ENCODE measurements around the gene ODC1. TPM values are rescaled to one million over a fixed set of nuclear protein-coding genes. Genes with fewer than 3 reads are reported as not detected.

ODC1 gene
- total and polyA plus RNA-seq, 12 donors = 4.1 to 92.8 (median 56.0) TPM

- DNase-seq = no peak
- TF ChIP-seq CTCF (IDR thresholded peaks at IDR 0.05) = no peak
- Histone ChIP-seq H3K27ac (no peak overlapping the region), H3K36me3 (no peaks in the 10 kb centered on the region), H3K27me3 (peaks cover 0 to 39% (median 14%) of the 10 kb centered on the region in 7 donors), H3K4me1 (no peaks in the 10 kb centered on the region), H3K4me3 (no peak overlapping the region), H3K9me3 (peaks cover 0 to 12% (median 0%) of the 10 kb centered on the region in 11 donors)
- intact Hi-C loops (cut with DNase I) = no loop called here
- WGBS, 2 donors = 70 to 77% methylated on average over 11 to 13 of the region's 13 CpGs
- no peak for ATAC-seq
These were observed 46.4 kb upstream of the ODC1 start for GRCh38 chr2:10494351-10495066.

- peak in 2 of 8 donors; percentile 22 to 58 for ATAC-seq
- no peak for DNase-seq
- Histone ChIP-seq H3K36me3 (no peaks in the 10 kb centered on the region), H3K4me1 (no peaks in the 10 kb centered on the region), H3K27me3 (peaks cover 0 to 38% (median 14%) of the 10 kb centered on the region in 7 donors), H3K9me3 (peaks cover 0 to 12% (median 0%) of the 10 kb centered on the region in 11 donors), H3K27ac (no peak overlapping the region), H3K4me3 (no peak overlapping the region)
- 82 to 87% methylated on average over 22 of the region's 22 CpGs for WGBS, 2 donors
- no peak for TF ChIP-seq CTCF (IDR thresholded peaks at IDR 0.05)
- intact Hi-C loops (cut with DNase I) = no loop called here
These were observed 45.6 kb upstream of the ODC1 start for GRCh38 chr2:10493634-10494281.

- Histone ChIP-seq H3K9me3 (peaks cover 0 to 12% (median 0%) of the 10 kb centered on the region in 11 donors), H3K36me3 (no peaks in the 10 kb centered on the region), H3K27me3 (peaks cover 0 to 39% (median 14%) of the 10 kb centered on the region in 7 donors), H3K4me1 (no peaks in the 10 kb centered on the region), H3K27ac (no peak overlapping the region), H3K4me3 (no peak overlapping the region)
- intact Hi-C loops (cut with DNase I) = no loop called here
- ATAC-seq (no peak), DNase-seq (no peak)
- WGBS, 2 donors = 90 to 91% methylated on average over 5 of the region's 5 CpGs
- no peak for TF ChIP-seq CTCF (IDR thresholded peaks at IDR 0.05)
These were observed 45.0 kb upstream of the ODC1 start for GRCh38 chr2:10493075-10493633.

GRCh38 chr2:10490806-10491291 is 42.7 kb upstream of the ODC1 start:
- no peak overlapping the region for H3K4me3 ChIP-seq
- no peak overlapping the region for H3K27ac ChIP-seq
- peaks cover 0 to 36% (median 20%) of the 10 kb centered on the region in 7 donors for H3K27me3 ChIP-seq
- ATAC-seq (no peak), DNase-seq (no peak)
- TF ChIP-seq CTCF (IDR thresholded peaks at IDR 0.05) = no peak
- no peaks in the 10 kb centered on the region for H3K4me1 ChIP-seq
- 85 to 88% methylated on average over 8 of the region's 8 CpGs for whole genome bisulfite sequencing, 2 donors
- intact Hi-C loops (cut with DNase I) = no loop called here
- H3K36me3 ChIP-seq = no peaks in the 10 kb centered on the region
- peaks cover 0 to 12% (median 0%) of the 10 kb centered on the region in 11 donors for H3K9me3 ChIP-seq

All from heart right ventricle (tissue), 16 donors.